Adrenal gland (tissue), 5 donors: ENCODE data around the gene TBCEL.

Source experiments
- CTCF ChIP-seq, 6 experiments: fragments of 450-650 bp in 4 of 6; fragments of 200-600 bp in 2 of 6; sonication (generic) in 1 of 6; IDR thresholded peaks; 1 replicate in 5 of 6; 2 replicates in 1 of 6; pipeline versions ENCODE4 v1.5.1 to v1.8.0; 2016 to 2021; ENCODE audit warnings: antibody characterized with exemption in 6 of 6, mild to moderate bottlenecking in 2 of 6, moderate library complexity in 1 of 6
- POLR2A ChIP-seq, 2 donors: fragments of 450-650 bp; IDR thresholded peaks; one replicate each; pipeline ENCODE4 v1.6.1; 2017; ENCODE audit warnings: antibody characterized with exemption in 2 of 2, mild to moderate bottlenecking in 2 of 2, moderate library complexity in 1 of 2
- donor health status: DM: no; HTN: no; CAD: no.

GRCh38 chr11:121086866-121087265 lies 63.0 kb downstream of the TBCEL start:
- TF ChIP-seq CTCF (IDR thresholded peaks at IDR 0.05) (no peak), POLR2A (IDR thresholded peaks at IDR 0.05) (no peak)
